M059J (cell line): Measurements from ENCODE around the gene RASA2. TPM values are rescaled to one million over a fixed set of nuclear protein-coding genes. Genes with fewer than 3 reads are reported as not detected.
"Not testable (repeated sequence)": the region's sequence is repeated elsewhere in the genome, so short reads cannot be mapped to it uniquely, and the experiment has no call there.

Source experiments
- DNase-seq: peaks from one replicate; pipeline ENCODE4 v3.0.0-alpha.2; 2012; ENCODE audit warnings: low read depth
- total RNA-seq: library from RNA; depleted of rRNA; stranded (reverse); fragments of >200 nt; shearing (Covaris generic); gene quantifications from 2 replicates; pipeline ENCODE4 v1.2.3, GENCODE V29; 2014

RASA2 gene
- total RNA-seq, 1 experiment from 2014 or later: 16.4 TPM

DNA sequence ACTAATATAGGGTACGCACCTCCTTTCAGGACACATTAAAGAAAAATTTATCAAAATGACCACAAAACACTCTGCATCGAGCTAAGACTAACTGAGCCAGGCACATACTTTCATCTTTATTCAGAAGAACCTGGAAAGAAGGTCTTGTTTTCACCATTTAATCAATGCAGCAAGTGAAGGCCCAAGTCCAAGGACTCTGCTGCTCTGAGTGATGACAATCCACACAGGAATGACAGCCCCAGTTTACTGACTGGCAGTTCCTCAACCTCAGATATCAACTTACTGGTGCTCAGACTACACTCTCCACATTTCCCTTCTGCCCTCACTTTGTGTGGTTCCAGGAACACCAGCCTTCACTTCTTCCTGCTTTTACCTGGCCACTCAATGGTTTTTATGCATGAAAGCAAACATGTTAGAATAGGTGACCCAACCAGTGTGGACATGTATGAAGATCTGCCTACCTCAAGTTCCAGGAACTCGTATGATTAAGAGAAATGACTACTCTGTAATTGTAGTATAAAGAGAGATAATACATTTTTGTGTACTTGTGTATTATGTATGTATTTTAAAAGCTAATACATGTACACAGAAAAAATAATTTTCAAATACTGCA is 29.1 kb upstream of the RASA2 start:
- peak; percentile 70 for DNase-seq

DNA sequence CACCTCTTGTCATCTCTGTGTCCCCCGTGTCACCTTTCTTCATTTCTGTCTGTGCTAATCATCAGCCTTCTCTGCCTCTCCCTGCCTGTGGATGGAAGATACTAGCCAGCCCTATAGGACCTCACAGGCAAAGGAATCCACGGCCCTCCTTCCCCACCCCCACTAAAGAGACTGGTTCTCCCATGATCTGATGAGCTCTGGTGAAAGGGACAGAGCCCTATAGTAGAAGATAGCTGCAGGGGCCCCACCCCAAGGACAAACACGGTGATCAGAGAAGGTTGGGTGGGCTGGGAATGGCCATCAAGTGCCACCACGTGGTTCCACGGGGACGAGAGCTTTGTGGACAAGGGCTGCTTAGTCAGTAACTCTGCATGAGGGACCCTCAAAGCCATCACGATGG is 27.8 kb upstream of the RASA2 start:
- no peak for DNase-seq

DNA sequence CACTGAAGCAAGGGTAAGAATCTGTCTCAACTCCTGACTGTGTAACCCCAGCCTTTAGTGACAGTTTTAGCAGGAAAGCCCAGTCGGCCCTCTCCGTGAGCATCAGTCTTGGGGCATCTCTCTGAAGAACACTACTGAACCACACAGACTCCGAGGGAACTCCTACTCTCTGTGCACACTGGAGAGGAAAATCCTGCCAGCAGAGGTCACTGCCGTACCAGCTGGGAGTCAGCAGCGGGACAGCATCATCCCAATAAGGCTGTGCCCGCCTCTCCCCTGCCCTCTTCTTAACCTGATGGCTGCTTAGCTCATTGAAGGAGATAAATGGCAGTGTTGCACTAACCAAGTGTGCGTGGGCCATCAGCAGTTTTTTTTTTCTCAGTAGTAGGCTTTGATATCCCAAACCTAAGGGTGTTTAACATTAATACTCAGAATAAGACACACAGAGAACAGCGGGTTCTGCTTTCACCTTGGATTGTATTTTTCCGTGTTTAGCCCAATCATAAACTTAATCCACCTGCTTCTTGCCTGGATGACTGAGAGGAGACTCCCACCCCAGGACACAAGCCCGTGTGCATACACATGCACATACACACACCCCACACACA is 26.6 kb upstream of the RASA2 start:
- peak; percentile 87 for DNase-seq

DNA sequence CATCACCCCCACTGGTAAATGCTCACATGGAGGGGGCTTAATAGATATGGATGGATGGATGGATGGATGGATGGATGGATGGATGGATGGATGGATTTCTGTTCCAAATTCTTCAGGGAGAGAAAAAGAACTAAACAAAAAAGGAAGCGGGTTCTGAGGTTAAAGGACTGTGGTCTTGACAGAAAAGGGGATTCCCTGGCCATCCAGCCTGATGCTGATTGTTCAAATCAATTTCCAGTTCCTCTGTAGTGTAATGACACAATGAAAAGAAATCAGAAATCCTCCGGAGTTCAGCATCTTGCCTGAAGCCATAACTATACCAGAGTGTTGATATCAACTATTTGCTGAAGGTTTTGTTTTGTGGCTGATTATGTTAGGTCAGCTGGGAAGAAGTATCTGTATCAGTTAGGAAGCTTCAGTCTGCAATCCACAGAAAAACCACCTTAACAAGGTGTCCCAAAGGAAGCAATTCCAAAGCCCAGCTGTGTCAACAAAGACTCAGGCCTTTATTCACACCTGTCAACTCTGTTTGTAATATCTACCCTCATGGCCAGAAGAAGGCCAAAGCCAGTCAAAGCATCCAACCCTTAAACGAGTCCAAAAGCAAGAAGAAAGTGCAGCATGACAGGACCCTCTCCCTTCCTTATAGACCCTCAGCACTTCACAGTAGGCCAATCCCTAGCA is 24.5 kb upstream of the RASA2 start:
- DNase-seq: no peak

DNA sequence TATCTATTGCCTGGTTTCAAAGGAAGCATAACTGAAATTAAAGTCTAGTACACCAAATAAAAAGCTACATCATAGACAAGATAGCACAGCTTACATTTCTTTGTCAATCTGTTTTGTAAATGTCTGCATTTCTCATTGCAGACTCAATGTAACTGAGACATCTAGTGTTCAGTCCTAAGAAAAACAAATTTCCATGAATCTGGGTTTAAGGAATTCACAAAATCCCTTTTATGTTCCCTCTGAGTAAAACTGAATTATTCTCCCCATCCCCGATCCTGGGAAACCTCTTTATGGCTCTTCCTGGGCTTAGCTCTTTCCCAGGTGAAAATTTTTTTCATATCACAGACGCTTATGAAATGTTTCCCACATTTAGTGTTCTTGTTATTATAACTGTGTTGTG is 21.6 kb upstream of the RASA2 start:
- no peak for DNase-seq

DNA sequence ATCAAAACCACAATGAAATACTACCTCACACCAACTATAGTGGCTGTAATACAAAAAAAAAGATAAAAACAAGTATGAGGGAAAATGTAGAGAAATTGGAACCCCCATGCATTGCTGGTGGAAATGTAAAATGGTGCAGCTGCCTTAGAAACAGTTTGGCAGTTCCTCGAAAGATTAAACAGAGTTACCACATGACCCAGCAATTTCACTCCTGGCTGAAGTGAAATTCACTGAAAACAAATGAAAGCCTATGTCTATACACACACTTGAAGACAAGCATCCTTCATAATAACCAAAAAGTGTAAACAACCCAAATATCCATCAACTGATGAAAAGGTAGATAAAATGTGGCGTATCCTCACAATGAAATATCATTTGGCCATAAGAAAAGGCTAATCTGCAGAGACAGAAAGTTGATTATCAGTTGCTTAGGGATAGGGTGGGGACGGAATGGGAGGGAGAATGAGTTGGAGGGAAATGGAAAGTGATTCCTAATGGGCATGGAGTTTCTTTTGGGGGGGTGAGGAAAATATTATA is 20.1 kb upstream of the RASA2 start:
- DNase-seq: no peak

DNA sequence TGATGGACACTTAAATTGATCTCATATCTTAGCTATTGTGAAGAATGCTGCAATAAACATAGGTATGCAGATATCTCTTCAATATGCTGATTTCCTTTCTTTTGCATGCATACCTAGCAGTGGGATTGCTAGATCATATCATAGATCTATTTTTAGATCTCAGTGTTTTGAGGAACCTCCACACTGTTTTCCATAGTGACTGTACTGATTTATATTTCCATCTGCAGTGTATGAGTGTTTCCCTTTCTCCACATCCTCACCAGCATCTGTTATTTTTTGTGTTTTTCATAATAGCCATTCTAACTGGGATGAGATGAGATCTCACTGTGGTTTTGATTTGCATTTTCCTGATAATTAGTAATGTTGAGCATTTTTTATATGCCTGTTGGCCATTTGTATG is 17.1 kb upstream of the RASA2 start:
- peak; percentile 30 for DNase-seq

DNA sequence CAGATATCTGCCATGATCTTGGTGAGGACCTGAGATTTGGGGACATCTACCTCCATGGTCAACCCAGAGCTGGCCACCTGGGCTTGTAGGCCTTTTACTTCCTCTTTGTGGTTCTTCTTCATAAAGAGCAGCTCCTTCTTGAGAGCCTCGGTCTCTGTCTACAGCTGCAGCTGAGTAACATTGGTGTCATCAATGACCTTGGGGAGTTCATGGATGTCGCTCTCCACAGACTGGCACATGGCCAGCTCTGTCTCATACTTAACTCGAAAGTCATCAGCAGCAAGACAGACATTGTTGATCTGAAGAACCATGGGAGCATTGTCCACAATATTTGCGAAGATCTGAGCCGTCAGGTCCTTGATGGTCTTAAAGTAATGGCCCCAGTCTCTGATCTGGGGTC is 15.7 kb upstream of the RASA2 start:
- peak; percentile 78 for DNase-seq

DNA sequence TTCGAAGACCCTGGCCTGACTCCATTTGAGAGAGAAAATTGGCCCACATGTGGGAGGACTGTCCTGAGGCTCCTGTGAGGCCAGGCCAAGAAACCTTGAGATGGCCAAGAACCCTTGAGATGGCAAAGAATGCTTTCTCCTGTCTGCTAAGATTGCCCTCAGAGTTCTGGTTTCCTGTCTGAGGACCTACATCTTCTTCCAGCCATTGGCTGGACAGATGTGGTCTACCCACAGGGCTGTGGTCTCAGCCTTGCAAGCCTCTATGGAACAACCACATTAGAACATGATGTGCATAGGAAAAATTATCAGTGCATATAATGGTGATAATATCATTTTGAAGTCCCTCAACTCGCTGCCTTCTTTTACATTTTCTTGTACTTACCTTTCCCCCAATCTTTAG is 10.8 kb upstream of the RASA2 start:
- peak; percentile 14 for DNase-seq

DNA sequence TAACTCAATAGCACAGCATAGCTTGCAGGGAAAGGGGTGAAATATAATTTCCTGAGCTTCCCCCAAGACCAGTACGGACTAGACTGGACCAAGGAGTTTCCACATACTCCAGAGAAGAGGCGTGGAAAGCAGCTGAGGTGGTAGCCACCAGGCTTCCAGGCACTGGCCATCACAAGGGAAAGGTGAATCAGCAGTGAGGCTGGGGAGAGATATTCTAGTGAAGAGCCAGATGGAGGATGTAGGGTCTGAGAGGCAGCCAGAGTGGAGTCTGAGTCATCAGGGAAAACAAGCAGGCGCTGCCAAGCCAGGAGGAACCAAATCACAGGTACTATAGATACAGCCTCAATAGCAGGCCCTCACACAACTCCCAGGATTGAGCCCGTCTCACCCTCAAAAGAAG is 9.6 kb upstream of the RASA2 start:
- DNase-seq: peak; percentile 95

DNA sequence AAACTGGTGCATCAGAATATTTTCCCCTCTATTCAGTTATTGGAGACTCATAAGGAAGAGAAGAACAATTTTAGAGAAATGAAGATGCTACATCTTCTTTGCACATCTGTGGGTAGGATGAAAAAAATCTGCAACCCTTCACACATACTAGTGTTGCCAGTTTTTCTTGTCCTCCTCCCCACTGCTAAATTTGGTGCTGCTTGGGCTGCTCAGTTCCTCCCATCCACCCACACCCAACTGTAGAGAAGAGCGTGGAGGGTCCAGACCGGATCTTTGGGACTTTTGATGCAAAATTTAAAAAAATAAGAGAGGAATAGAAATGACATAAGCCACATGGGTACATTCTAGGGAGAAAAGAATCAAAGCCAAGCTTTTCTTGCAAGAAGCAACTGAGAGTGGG is 8.7 kb upstream of the RASA2 start:
- DNase-seq: no peak

DNA sequence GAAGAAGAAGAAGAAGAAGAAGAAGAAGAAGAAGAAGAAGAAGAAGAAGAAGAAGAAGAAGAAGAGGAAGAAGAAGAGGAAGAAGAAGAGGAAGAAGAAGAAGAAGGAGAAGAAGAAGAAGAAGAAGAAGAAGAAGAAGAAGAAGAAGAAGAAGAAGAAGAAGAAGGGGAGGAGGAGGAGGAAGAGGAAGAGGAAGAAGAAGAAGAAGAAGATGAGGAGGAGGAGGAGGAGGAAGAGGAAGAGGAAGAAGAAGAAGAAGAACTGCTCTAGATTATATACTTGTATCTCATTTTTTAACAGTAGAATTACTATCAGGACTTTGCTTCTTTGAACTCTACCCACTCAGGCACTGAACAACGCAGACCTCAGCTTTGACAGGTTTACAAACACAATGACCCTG is 8.0 kb upstream of the RASA2 start:
- DNase-seq: not testable (repeated sequence)

DNA sequence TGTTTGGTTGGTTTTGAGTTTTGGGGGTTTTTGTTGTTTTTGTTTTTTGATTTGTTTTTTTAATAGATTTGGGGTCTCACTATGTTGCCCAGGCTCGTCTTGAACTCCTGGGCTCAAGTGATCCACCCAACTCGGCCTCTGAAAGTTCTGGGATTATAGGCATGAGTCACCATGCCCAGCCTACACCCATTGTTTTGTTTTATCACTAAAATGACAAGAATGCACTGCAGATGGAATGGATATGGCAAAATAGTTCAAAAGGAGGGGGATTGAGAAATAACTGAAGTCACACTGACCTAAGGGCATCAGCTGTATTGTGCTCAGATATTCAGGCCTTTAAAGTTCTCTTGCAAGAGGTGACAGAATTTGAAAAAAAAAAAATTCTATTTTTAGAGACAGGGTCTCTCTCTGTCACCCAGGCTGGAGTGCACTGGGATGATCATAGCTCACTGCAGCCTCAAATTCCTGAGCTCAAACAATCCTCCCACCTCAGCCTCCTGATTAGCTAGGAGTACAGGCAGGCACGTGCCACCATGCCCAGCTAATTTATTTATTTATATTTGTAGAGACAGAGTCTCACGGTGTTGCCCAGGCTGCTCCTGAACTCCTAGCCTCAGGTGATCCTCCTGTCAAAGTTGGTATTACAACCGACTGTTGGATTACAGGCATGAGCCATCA is 4.4 kb upstream of the RASA2 start:
- DNase-seq: peak; percentile 97

DNA sequence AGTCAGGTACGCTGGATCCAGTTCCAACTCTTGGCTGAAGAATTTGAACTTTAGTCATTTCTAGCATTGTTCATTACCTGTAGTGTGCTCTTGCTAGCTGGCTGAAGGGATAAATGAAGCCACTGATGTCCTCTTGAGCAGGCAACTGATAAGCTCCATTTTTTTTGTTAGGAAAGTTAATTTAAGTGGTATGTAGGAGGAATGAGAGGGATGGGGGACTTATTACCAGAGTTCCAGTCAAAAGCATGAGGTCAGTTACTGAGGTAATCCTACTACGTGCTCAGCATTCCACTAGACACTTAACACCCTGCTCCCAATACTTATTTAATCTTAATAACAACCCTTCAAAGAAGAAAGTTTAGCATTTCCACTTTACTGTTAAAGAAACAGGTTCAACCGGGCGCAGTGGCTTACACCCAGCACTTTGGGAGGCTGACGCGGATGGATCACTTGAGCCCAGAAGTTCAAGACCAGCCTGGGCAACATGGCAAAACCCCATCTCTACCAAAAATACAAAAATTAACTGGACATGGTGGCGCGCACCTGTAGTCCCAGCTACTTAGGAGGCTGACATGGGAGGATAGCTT is 2.0 kb upstream of the RASA2 start:
- no peak for DNase-seq

DNA sequence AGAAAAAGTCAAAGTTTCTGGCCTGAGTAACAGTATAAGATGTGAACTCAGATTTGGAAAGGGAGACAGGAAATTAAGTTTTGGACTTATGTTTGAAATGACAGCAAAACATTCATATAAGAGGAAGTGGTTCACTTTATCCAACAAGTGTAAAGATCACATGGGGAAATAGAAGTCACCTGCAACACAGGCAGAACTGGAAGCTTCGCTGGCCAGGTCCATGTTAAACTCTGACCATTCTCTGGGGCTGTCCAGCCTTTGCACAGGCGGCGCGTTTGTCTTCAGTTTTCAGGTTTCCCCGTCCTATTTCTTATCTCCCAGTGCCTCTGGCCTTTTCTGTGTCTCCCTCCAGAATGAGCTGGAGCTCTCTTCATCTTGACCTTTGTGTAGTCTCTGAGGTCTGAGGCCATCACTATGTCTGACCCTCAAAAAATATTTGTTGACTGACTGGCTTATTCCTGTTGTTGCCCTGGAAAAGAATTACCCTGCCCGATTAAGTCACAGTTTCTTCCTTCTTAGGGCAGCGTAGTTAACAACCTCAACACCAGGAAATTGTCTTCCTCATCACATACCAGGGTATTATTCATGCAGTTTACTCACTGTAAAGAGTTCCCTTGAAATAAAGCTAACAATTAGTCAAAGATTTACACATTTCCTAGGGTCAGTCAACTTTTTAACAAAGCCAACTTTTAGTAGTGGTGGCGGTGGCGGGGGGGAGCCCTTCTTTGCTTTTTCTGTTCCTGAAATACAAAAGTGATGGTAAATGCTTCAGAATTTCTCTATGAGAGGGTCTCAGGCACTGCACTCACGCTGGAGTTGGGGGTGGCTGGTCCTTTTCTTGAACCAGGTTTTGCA is 959 bp upstream of the RASA2 start:
- DNase-seq: peak; percentile 91

DNA sequence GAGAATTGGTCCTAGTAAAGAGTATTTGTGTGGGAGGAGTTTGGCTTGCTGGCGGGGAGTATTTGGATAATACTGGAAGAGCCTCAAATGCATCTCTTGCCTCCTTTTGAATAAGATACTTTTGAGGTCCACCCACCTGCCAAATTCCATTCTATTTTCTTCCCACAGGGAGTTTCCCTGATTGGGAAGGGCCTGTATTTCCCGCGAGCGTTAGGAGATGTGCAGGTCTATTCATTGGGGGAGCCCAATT is 406 bp upstream of the RASA2 start:
- no peak for DNase-seq

DNA sequence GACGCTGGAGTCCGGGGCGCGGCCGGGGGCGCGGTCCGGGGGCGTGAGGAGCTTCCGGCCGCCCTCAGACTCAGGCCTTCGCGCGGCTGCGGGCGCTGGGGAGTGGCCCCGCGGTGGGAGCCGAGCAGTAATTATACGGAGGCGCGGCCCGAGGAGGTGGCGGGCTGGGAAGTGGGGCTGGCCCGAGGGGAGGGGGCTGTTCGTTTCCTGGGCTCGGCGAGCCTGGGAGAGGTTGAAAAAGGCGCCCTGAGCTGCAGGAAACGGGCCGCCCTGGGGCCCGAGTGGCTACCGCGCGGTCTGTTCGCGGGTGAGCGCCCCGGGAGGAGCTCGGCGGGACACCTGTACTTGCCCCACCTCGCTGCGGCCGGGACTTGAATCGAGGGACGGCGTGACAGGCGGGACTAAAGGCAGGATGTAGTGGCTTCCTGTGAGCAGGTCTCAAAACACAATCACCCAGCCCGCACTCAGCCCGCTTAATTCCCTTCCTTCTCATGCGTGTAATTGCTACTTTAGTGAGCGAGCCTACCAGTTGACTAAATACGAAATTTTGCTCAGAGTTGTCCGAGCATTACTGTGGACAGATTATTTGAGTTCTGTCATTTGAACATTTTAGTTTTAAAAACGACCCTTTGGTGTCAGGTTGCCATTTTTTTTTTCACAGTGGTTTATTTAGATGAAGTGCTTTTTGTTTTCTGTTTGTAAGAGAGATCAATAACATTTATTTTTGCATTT is 860 bp downstream of the RASA2 start:
- peak; percentile 86 for DNase-seq

DNA sequence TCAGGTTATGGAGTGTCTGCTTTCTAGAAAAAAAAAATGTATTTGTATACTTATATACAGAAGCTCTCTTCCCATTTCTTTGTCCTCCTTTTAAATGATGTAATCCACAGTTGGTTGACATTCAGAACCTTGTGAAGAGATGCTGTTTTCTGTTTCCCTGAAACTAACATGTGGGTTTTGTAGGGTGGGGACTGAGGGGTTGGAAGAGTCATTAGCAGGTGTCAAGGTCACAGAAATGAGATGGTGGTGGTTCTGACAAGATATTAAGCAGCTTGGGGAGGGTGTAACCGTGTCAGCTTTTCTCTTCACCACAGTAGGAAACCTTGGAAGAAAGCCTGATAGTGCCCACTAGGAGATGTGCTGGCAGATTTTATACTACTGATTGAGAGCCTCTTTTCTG is 2.4 kb downstream of the RASA2 start:
- DNase-seq: no peak

DNA sequence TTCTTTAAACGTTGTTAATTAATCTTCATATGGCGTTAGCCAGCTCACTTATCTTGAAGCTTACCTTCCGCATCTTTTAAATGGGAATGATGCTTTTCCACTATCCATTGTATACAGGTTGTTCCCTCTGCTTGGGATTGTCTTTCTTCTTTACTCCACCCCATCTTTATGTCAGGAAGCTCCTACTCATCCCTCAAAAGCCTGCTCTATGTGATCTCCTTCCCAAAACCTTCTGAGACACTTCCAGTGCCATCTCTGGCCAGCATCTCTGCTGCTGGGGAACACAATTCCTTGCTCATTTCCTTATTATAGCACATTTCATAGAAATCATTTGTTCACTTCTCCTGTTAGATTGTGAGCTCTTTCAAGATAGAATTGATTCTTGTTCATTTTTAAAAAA is 4.3 kb downstream of the RASA2 start:
- no peak for DNase-seq

DNA sequence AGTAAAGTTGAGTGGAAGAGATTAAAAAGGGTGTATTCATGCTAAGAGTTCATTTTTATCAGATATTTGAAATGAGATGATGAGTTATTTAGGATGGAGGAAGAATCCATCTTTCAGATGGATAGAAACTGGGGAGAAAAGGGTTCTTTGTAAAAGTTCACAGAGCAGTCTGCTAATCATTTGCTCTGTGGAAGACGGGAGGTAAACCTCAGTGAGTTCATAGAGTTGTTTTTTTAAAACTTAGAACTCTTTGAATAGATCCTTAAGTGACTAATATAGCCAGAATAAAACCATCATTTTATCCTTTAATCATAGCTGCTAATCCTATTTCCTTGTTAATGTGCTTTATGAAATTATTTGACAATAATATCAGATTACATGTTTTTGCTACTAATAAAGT is 5.1 kb downstream of the RASA2 start:
- no peak for DNase-seq

DNA sequence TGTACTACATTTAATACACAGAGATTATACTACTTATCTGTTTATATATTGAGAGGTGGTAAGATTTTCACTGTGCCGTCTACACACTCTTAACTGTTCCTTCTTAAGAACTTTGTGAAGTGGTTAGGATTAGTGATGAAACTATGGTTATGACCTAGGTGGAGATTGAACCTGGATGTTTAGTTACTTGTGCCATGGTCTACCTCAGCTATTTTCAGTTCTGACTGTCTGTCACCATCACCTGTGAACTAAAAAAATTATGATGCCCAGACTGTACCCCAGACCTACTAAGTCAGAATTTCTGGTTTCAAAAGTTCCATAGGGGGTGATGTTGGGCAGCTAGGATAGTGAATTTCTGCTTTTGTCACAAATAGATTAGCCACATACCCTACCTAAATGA is 6.4 kb downstream of the RASA2 start:
- DNase-seq: no peak
